K562 (cell line): Measurements from ENCODE around the gene LDLRAD3. TPM values are rescaled to one million over a fixed set of nuclear protein-coding genes. Genes with fewer than 3 reads are reported as not detected.

Source experiments
- ATAC-seq: fragments of 200-7000 bp; cut with Tn5 transposase; 3 replicates; pipeline ENCODE4 v1.9.1; 2020; ENCODE audit warnings: moderate library complexity
- BruUV-seq: library from RNA; stranded (reverse); fragments of 400-500 nt; replicated peaks from 2 replicates; lab custom pipeline; 2021; lab: Mats Ljungman, UMichigan
- CTCF ChIA-PET: fragments of 300-600 bp; formaldehyde crosslinking; extraction: SDS; loops from one replicate; lab custom pipeline; 2021; ENCODE audit warnings: low intra/inter-chr PET ratio; lab: Yijun Ruan, JAX
- POLR2A ChIA-PET: fragments of 300-600, 350-650 bp; sonication (Branson Sonifier 250); formaldehyde crosslinking; extraction: SDS; loops from one replicate; lab custom pipeline; 2021; ENCODE audit warnings: antibody characterized with exemption, inconsistent platforms; lab: Yijun Ruan, JAX
- DNase-seq, 4 experiments: peaks; one replicate each; pipeline versions ENCODE4 v3.0.0 to v3.0.0-alpha.2; 2011 to 2018; ENCODE audit warnings: low spot score in 3 of 4, mixed read lengths in 3 of 4; ENCODE audit errors: extremely low read depth in 1 of 4
- FAIRE-seq: peaks from 2 replicates; lab custom pipeline; 2011; peaks lifted over from hg19 to GRCh38; lab: Jason Lieb, UNC
- H2AFZ ChIP-seq: 2 replicates; pipeline ENCODE4 v1.6.0; 2011; ENCODE audit warnings: low read depth, low read length, control low read depth, inconsistent platforms
- H3K27ac ChIP-seq: fragments of 200-600 bp; 3 replicates; pipeline ENCODE4 v1.8.0; 2011; ENCODE audit warnings: low read depth, mild to moderate bottlenecking, control low read depth, inconsistent platforms, low read length, moderate library complexity, mixed read lengths; ENCODE audit errors: extremely low read depth
- H3K27me3 ChIP-seq, 2 experiments: fragments of 300-600 bp in 1 of 2; 2 replicates in 1 of 2; 3 replicates in 1 of 2; pipeline versions ENCODE4 v1.6.0 to v1.8.0; 2011; ENCODE audit warnings: inconsistent platforms in 2 of 2, low read length in 2 of 2, mild to moderate bottlenecking in 1 of 2, mixed read lengths in 1 of 2, moderate library complexity in 1 of 2; ENCODE audit not compliant: control insufficient read depth in 2 of 2, insufficient read depth in 2 of 2
- H3K36me3 ChIP-seq: fragments of 300-600 bp; 3 replicates; pipeline ENCODE4 v1.8.0; 2011; ENCODE audit warnings: mild to moderate bottlenecking, low read length, inconsistent platforms; ENCODE audit not compliant: control insufficient read depth, insufficient read depth
- H3K4me1 ChIP-seq, 2 experiments: fragments of 200-600 bp in 1 of 2; replicated peaks in 1 of 2; 2 replicates in 1 of 2; 3 replicates in 1 of 2; pipeline versions ENCODE4 v1.5.1 to v1.8.0; 2011; ENCODE audit warnings: inconsistent platforms in 2 of 2, low read length in 2 of 2, mild to moderate bottlenecking in 1 of 2, mixed read lengths in 1 of 2, moderate library complexity in 1 of 2; ENCODE audit not compliant: control insufficient read depth in 2 of 2, insufficient read depth in 2 of 2
- H3K4me2 ChIP-seq: 2 replicates; pipeline ENCODE4 v1.6.1; 2011; ENCODE audit warnings: low read length, control low read depth, inconsistent platforms, mixed read lengths; ENCODE audit not compliant: insufficient read depth
- H3K4me3 ChIP-seq: fragments of 200-600 bp; sonication (generic), shearing (Covaris generic); 2 replicates; pipeline ENCODE4 v1.5.1; 2016; ENCODE audit warnings: control low read depth, inconsistent platforms
- H3K79me2 ChIP-seq: fragments of 200-600 bp; 3 replicates; pipeline ENCODE4 v1.8.0; 2011; ENCODE audit warnings: low read length, inconsistent platforms; ENCODE audit not compliant: control insufficient read depth, insufficient read depth
- H3K9ac ChIP-seq, 2 experiments: 2 replicates each; pipeline versions ENCODE4 v1.6.0 to v1.6.1; 2011; ENCODE audit warnings: low read depth in 2 of 2, low read length in 2 of 2, control low read depth in 1 of 2, inconsistent platforms in 1 of 2, mild to moderate bottlenecking in 1 of 2, mixed read lengths in 1 of 2; ENCODE audit not compliant: insufficient read depth in 1 of 2
- H3K9me1 ChIP-seq: one replicate; pipeline ENCODE4 v1.6.0; 2011; ENCODE audit warnings: inconsistent platforms, mild to moderate bottlenecking, low read length, moderate library complexity; ENCODE audit not compliant: control insufficient read depth, insufficient read depth
- H3K9me3 ChIP-seq: replicated peaks from 2 replicates; pipeline ENCODE4 v1.5.1; 2011; ENCODE audit warnings: low read depth, low read length, inconsistent platforms; ENCODE audit not compliant: control insufficient read depth, insufficient read depth
- H4K20me1 ChIP-seq: replicated peaks from 2 replicates; pipeline ENCODE4 v1.6.1; 2011; ENCODE audit warnings: low read length, inconsistent platforms, mixed read lengths; ENCODE audit not compliant: control insufficient read depth, insufficient read depth
- BCL6 ChIP-seq: fragments of 250-450 bp; sonication (Bioruptor Pico); IDR thresholded peaks from 2 replicates; pipeline ENCODE4 v1.4.0; 2020
- CHCHD3 ChIP-seq: fragments of 250-450 bp; sonication (Bioruptor Pico); IDR thresholded peaks from 2 replicates; pipeline ENCODE4 v2.1.2; 2022; ENCODE audit warnings: mild to moderate bottlenecking
- MLLT1 ChIP-seq, 2 experiments: fragments of 450-650 bp; IDR thresholded peaks; 2 replicates each; pipeline ENCODE4 v1.6.1; 2016
- WGBS: fragments of 100-300 bp; shearing (Covaris generic); methylation state at CpG from one replicate; pipeline ENCODE4 v1.1.6; 2016; ENCODE audit warnings: low coverage, mixed read lengths; ENCODE audit not compliant: insufficient coverage; ENCODE audit errors: missing lambda C conversion rate; 5-methylcytosine and 5-hydroxymethylcytosine counted together
- in situ Hi-C: fragments of 300-500 bp; cut with MboI; formaldehyde crosslinking; loops from 4 replicates; pipeline ENCODE4 v1.15.0; 2018; ENCODE audit warnings: inconsistent platforms, mixed read lengths
- intact Hi-C: fragments of 100-400 bp; cut with micrococcal nuclease; formaldehyde crosslinking; loops from 2 replicates; pipeline ENCODE4 v1.14.2; 2022
- polyA plus RNA-seq, 8 experiments: library from polyadenylated mRNA; depleted of rRNA in 4 of 8; stranded (reverse) in 5 of 8; unstranded in 3 of 8; fragments of >200 nt; fragmentation: Nextera tagmentation in 2 of 8; fragmentation: Illumina TruSeq in 1 of 8; extraction: Ambion mirVana in 2 of 8; extraction: Trizol in 1 of 8; gene quantifications; 2 replicates each; pipeline versions ENCODE4 v1.2.1 to v1.2.3, GENCODE V29; 2011 to 2014; ENCODE audit warnings: inconsistent platforms in 1 of 8, missing spikeins in 1 of 8
- total RNA-seq, 7 experiments: library from RNA; depleted of rRNA in 6 of 7; stranded (reverse); fragments of >200 nt in 6 of 7; fragmentation: Illumina TruSeq in 2 of 7; extraction: Trizol in 2 of 7; gene quantifications; 2 replicates each; pipeline versions ENCODE4 v1.2.1 to v1.2.3, GENCODE V29; 2011 to 2021; ENCODE audit warnings: low replicate concordance in 1 of 7

Gene LDLRAD3
- total and polyA plus RNA-seq, 9 of the 15 experiments (the other 6 are each of a cell fraction or from before 2014, with no cell fraction given), result 0.73 to 7.2 (median 3.5) TPM

GRCh38 chr11:36212564-36213392 lies 268.9 kb downstream of the LDLRAD3 start:
- ChIA-PET POLR2A (no interaction called here), CTCF (no interaction called here)
- Histone ChIP-seq H3K9me3 (no peaks in the 10 kb centered on the region), H3K79me2 (no peaks in the 10 kb centered on the region), H3K4me2 (no peak overlapping the region), H4K20me1 (no peaks in the 10 kb centered on the region), H3K9ac (no peak overlapping the region), H3K4me1 (no peaks in the 10 kb centered on the region), H3K9me1 (no peaks in the 10 kb centered on the region), H3K36me3 (no peaks in the 10 kb centered on the region), H3K4me3 (no peak overlapping the region), H3K27me3 (peaks cover 3 to 27% of the 10 kb centered on the region in 2 experiments), H2AFZ (no peak overlapping the region), H3K27ac (no peak overlapping the region)
- TF ChIP-seq BCL6 (CRISPR knock-in tag) (no peak), CHCHD3 (no peak), MLLT1 (IDR thresholded peaks at IDR 0.05) (no peak)
- intact Hi-C loops (no loop called here), in situ Hi-C loops (no loop called here)
- 6% methylated on average over 6 of the region's 7 CpGs for WGBS
- no peak for DNase-seq
- FAIRE-seq, result no peak
- no TSS peak for BruUV-seq
- no peak for ATAC-seq
